GM23338 (cell line): Measurements from ENCODE around the gene FAM174C. TPM values are rescaled to one million over a fixed set of nuclear protein-coding genes. Genes with fewer than 3 reads are reported as not detected.
A peak's percentile ranks its signal among the peaks of the same experiment; 100 is the strongest.

Source experiments
- ATAC-seq: fragments of 200-7000 bp; cut with Tn5 transposase; 3 replicates; pipeline ENCODE4 v1.9.1; 2020
- DNase-seq: peaks from one replicate; pipeline ENCODE4 v3.0.0-alpha.2; 2015; ENCODE audit warnings: low spot score
- H2AFZ ChIP-seq: fragments of 200-600 bp; sonication (generic); 2 replicates; pipeline ENCODE4 v1.8.0; 2016; ENCODE audit warnings: antibody characterized with exemption, mild to moderate bottlenecking, moderate library complexity
- H3F3A ChIP-seq: fragments of 200-600 bp; sonication (generic); replicated peaks from 2 replicates; pipeline ENCODE4 v1.8.0; 2017; ENCODE audit warnings: antibody characterized with exemption, mixed run types, low read depth
- H3K27ac ChIP-seq: fragments of 200-600 bp; sonication (generic); 2 replicates; pipeline ENCODE4 v1.6.1; 2016; ENCODE audit warnings: low read depth
- H3K27me3 ChIP-seq: fragments of 200-600 bp; sonication (generic); 2 replicates; pipeline ENCODE4 v1.8.0; 2016; ENCODE audit warnings: mild to moderate bottlenecking, mixed run types, moderate library complexity; ENCODE audit not compliant: insufficient read depth
- H3K36me3 ChIP-seq: fragments of 200-600 bp; sonication (generic); 2 replicates; pipeline ENCODE4 v1.8.0; 2016; ENCODE audit warnings: mild to moderate bottlenecking; ENCODE audit not compliant: insufficient read depth
- H3K4me1 ChIP-seq: fragments of 200-600 bp; sonication (generic); 2 replicates; pipeline ENCODE4 v1.8.0; 2016; ENCODE audit warnings: mild to moderate bottlenecking, moderate library complexity; ENCODE audit not compliant: insufficient read depth
- H3K4me2 ChIP-seq: fragments of 200-600 bp; sonication (generic); 2 replicates; pipeline ENCODE4 v1.7.1; 2017; ENCODE audit warnings: mixed run types
- H3K4me3 ChIP-seq: fragments of 200-600 bp; sonication (generic); 2 replicates; pipeline ENCODE4 v1.6.1; 2016; ENCODE audit warnings: mixed run types
- H3K79me2 ChIP-seq: fragments of 200-600 bp; sonication (generic); replicated peaks from 2 replicates; pipeline ENCODE4 v1.8.0; 2017; ENCODE audit warnings: mild to moderate bottlenecking; ENCODE audit not compliant: insufficient read depth
- H3K9me2 ChIP-seq: fragments of 200-600 bp; sonication (generic); 2 replicates; pipeline ENCODE4 v1.8.0; 2017; ENCODE audit not compliant: insufficient read depth
- H4K20me1 ChIP-seq: fragments of 200-600 bp; sonication (generic); replicated peaks from 2 replicates; pipeline ENCODE4 v1.8.0; 2017; ENCODE audit warnings: mild to moderate bottlenecking; ENCODE audit not compliant: insufficient read depth
- H3K27ac Mint-ChIP-seq: 2 replicates; pipeline ENCODE4 v1.8.0; 2020; ENCODE audit warnings: inconsistent platforms, mild to moderate bottlenecking, moderate library complexity, mixed read lengths
- H3K27me3 Mint-ChIP-seq: 3 replicates; pipeline ENCODE4 v1.8.0; 2022; ENCODE audit warnings: low read depth, mild to moderate bottlenecking, moderate library complexity, mixed read lengths, inconsistent platforms; ENCODE audit not compliant: insufficient read depth, poor library complexity
- H3K36me3 Mint-ChIP-seq: 3 replicates; pipeline ENCODE4 v1.8.0; 2021; ENCODE audit warnings: low read depth, mild to moderate bottlenecking, inconsistent platforms, moderate library complexity, mixed read lengths
- H3K4me1 Mint-ChIP-seq: 3 replicates; pipeline ENCODE4 v1.8.0; 2020; ENCODE audit warnings: mild to moderate bottlenecking, inconsistent platforms, mixed read lengths
- H3K4me3 Mint-ChIP-seq: 3 replicates; pipeline ENCODE4 v1.8.0; 2021; ENCODE audit warnings: moderate library complexity, mild to moderate bottlenecking, inconsistent platforms, mixed read lengths
- H3K9me3 Mint-ChIP-seq: 3 replicates; pipeline ENCODE4 v1.8.0; 2020; ENCODE audit warnings: moderate library complexity, mild to moderate bottlenecking, inconsistent platforms, mixed read lengths
- CREB1 ChIP-seq: fragments of 250-450 bp; sonication (Bioruptor Pico); IDR thresholded peaks from 2 replicates; pipeline ENCODE4 v1.5.0; 2020; ENCODE audit warnings: low read depth, mild to moderate bottlenecking, moderate library complexity
- CTCF ChIP-seq, 2 experiments: fragments of 200-600 bp in 1 of 2; sonication (generic) in 1 of 2; conservative IDR thresholded peaks; 2 replicates each; pipeline versions ENCODE4 v1.5.1 to v1.6.1; 2016 to 2017; ENCODE audit warnings: antibody characterized with exemption in 2 of 2, low read depth in 2 of 2, mild to moderate bottlenecking in 2 of 2, moderate library complexity in 1 of 2
- ETS1 ChIP-seq: IDR thresholded peaks from 2 replicates; pipeline ENCODE4 v1.6.1; 2016; ENCODE audit warnings: antibody characterized with exemption
- EZH2 ChIP-seq: fragments of 200-600 bp; sonication (generic); IDR thresholded peaks from one replicate; pipeline ENCODE4 v1.8.0; 2017; ENCODE audit warnings: antibody characterized with exemption, mild to moderate bottlenecking, low read depth; ENCODE audit not compliant: unreplicated experiment
- EZH2phosphoT487 ChIP-seq: fragments of 200-600 bp; sonication (generic); IDR thresholded peaks from one replicate; pipeline ENCODE4 v1.8.1; 2018; ENCODE audit warnings: antibody characterized with exemption; ENCODE audit not compliant: unreplicated experiment
- JUNB ChIP-seq: IDR thresholded peaks from one replicate; pipeline ENCODE4 v1.6.1; 2016; ENCODE audit warnings: antibody characterized with exemption; ENCODE audit not compliant: unreplicated experiment
- NANOG ChIP-seq: IDR thresholded peaks from 2 replicates; pipeline ENCODE4 v1.6.1; 2016; ENCODE audit warnings: antibody characterized with exemption, borderline replicate concordance
- POLR2AphosphoS5 ChIP-seq: IDR thresholded peaks from 2 replicates; pipeline ENCODE4 v1.6.1; 2016; ENCODE audit warnings: antibody characterized with exemption, low read depth
- REST ChIP-seq: IDR thresholded peaks from one replicate; pipeline ENCODE4 v1.6.1; 2018; ENCODE audit warnings: antibody characterized with exemption; ENCODE audit not compliant: unreplicated experiment
- STAT1 ChIP-seq: IDR thresholded peaks from one replicate; pipeline ENCODE4 v1.6.1; 2016; ENCODE audit warnings: antibody characterized with exemption; ENCODE audit not compliant: unreplicated experiment
- ZNF114 ChIP-seq: fragments of 250-450 bp; sonication (Bioruptor Pico); IDR thresholded peaks from 2 replicates; pipeline ENCODE4 v1.5.0; 2020; ENCODE audit warnings: mild to moderate bottlenecking, moderate library complexity
- ZNF331 ChIP-seq: fragments of 250-450 bp; sonication (Bioruptor Pico); IDR thresholded peaks from 2 replicates; pipeline ENCODE4 v1.5.0; 2020; ENCODE audit warnings: low read depth, mild to moderate bottlenecking, moderate library complexity
- ZNF462 ChIP-seq: fragments of 250-450 bp; sonication (Bioruptor Pico); IDR thresholded peaks from 2 replicates; pipeline ENCODE4 v1.5.0; 2020; ENCODE audit warnings: mild to moderate bottlenecking, moderate library complexity
- polyA plus RNA-seq: library from polyadenylated mRNA; unstranded; fragments of >200 nt; fragmentation: Nextera tagmentation; extraction: Ambion mirVana; gene quantifications from 2 replicates; pipeline ENCODE4 v1.2.1, GENCODE V29; 2016
- total RNA-seq: library from RNA; depleted of rRNA; stranded (reverse); fragments of >200 nt; shearing (Covaris generic); gene quantifications from 2 replicates; pipeline ENCODE4 v1.2.3, GENCODE V29; 2014

The FAM174C gene
- total and polyA plus RNA-seq, 2 experiments from 2014 or later, result 60.4 to 68.0 TPM

GRCh38 chr19:1277061-1277460 is 1.7 kb downstream of the FAM174C start:
- H3K27ac Mint-ChIP-seq, result no peak overlapping the region
- Histone ChIP-seq H3K4me1 (peaks cover 15% of the 10 kb centered on the region), H3K27ac (no peak overlapping the region), H3F3A (peaks cover 46% of the 10 kb centered on the region), H3K9me2 (no peaks in the 10 kb centered on the region), H2AFZ (no peak overlapping the region), H3K4me2 (no peak overlapping the region), H3K4me3 (no peak overlapping the region), H3K36me3 (peaks cover 15% of the 10 kb centered on the region), H4K20me1 (peaks cover 15% of the 10 kb centered on the region), H3K27me3 (no peaks in the 10 kb centered on the region), H3K79me2 (peaks cover 26% of the 10 kb centered on the region)
- ATAC-seq, result no peak
- peak overlapping the region; percentile 77 for H3K4me3 Mint-ChIP-seq
- peaks cover 39% of the 10 kb centered on the region for H3K36me3 Mint-ChIP-seq
- TF ChIP-seq EZH2phosphoT487 (no peak), JUNB (no peak), ZNF114 (CRISPR knock-in tag) (no peak), ETS1 (no peak), CTCF (conservative IDR thresholded peaks at IDR 0.05; ENCODE audit: low read depth in 2 of 2) (no peak), CREB1 (CRISPR knock-in tag) (no peak), NANOG (no peak), ZNF331 (CRISPR knock-in tag) (no peak), STAT1 (no peak), POLR2AphosphoS5 (no peak), EZH2 (no peak), REST (no peak), ZNF462 (CRISPR knock-in tag) (no peak)
- peaks cover 33% of the 10 kb centered on the region for H3K27me3 Mint-ChIP-seq
- no peaks in the 10 kb centered on the region; the same call in 2 of the 3 replicates for H3K9me3 Mint-ChIP-seq
- no peak for DNase-seq
- H3K4me1 Mint-ChIP-seq, result peaks cover 34% of the 10 kb centered on the region
